ENCODE data around the gene NFX1.

NFX1 gene

GRCh38 chr9:33331377-33331891, 41.1 kb downstream of the NFX1 start:
- Histone ChIP-seq H3K9me3 (ENCODE audit: control insufficient read depth, insufficient read depth, low read depth, low read length) (no peaks in the 10 kb centered on the region), H3K36me3 (ENCODE audit: control insufficient read depth in 2 of 2, insufficient read depth in 1 of 2, low read length in 2 of 2) (peaks cover 7 to 73% of the 10 kb centered on the region in 2 experiments; a peak in 2 of 3 replicates), H3K27ac (ENCODE audit: extremely low read depth, low read depth, low read length) (no peak overlapping the region), H3K4me3 (ENCODE audit: low read depth, low read length) (no peak overlapping the region), H3K4me1 (ENCODE audit: control insufficient read depth, insufficient read depth, low read length) (no peaks in the 10 kb centered on the region)
- CTCF ChIA-PET, result interaction anchor here (0.7 to 1.6 kb wide), 3 partner anchors 44 to 266 kb away, joined by 3 to 7 read pairs (median 3); partner anchors contain the start of gene NOL6
- no peak for TF ChIP-seq IKZF3 (tag by site-specific recombination; IDR thresholded peaks at IDR 0.05)
- TF ChIP-seq, protein P1, sequence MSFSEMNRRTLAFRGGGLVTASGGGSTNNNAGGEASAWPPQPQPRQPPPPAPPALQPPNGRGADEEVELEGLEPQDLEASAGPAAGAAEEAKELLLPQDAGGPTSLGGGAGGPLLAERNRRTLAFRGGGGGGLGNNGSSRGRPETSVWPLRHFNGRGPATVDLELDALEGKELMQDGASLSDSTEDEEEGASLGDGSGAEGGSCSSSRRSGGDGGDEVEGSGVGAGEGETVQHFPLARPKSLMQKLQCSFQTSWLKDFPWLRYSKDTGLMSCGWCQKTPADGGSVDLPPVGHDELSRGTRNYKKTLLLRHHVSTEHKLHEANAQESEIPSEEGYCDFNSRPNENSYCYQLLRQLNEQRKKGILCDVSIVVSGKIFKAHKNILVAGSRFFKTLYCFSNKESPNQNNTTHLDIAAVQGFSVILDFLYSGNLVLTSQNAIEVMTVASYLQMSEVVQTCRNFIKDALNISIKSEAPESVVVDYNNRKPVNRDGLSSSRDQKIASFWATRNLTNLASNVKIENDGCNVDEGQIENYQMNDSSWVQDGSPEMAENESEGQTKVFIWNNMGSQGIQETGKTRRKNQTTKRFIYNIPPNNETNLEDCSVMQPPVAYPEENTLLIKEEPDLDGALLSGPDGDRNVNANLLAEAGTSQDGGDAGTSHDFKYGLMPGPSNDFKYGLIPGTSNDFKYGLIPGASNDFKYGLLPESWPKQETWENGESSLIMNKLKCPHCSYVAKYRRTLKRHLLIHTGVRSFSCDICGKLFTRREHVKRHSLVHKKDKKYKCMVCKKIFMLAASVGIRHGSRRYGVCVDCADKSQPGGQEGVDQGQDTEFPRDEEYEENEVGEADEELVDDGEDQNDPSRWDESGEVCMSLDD (tag by site-specific recombination; IDR thresholded peaks at IDR 0.05), result no peak
- TF ChIP-seq, protein P2, sequence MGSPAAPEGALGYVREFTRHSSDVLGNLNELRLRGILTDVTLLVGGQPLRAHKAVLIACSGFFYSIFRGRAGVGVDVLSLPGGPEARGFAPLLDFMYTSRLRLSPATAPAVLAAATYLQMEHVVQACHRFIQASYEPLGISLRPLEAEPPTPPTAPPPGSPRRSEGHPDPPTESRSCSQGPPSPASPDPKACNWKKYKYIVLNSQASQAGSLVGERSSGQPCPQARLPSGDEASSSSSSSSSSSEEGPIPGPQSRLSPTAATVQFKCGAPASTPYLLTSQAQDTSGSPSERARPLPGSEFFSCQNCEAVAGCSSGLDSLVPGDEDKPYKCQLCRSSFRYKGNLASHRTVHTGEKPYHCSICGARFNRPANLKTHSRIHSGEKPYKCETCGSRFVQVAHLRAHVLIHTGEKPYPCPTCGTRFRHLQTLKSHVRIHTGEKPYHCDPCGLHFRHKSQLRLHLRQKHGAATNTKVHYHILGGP (tag by site-specific recombination; IDR thresholded peaks at IDR 0.05), result no peak
- TF ChIP-seq ZNF202 (tag by site-specific recombination; IDR thresholded peaks at IDR 0.05; ENCODE audit: borderline replicate concordance), result no peak
- no peak for TF ChIP-seq ZNF660 (tag by site-specific recombination; IDR thresholded peaks at IDR 0.05)
- TF ChIP-seq, protein P3, sequence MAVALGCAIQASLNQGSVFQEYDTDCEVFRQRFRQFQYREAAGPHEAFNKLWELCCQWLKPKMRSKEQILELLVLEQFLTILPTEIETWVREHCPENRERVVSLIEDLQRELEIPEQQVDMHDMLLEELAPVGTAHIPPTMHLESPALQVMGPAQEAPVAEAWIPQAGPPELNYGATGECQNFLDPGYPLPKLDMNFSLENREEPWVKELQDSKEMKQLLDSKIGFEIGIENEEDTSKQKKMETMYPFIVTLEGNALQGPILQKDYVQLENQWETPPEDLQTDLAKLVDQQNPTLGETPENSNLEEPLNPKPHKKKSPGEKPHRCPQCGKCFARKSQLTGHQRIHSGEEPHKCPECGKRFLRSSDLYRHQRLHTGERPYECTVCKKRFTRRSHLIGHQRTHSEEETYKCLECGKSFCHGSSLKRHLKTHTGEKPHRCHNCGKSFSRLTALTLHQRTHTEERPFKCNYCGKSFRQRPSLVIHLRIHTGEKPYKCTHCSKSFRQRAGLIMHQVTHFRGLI (tag by site-specific recombination; IDR thresholded peaks at IDR 0.05), result no peak
- TF ChIP-seq ZNF747 (tag by site-specific recombination; IDR thresholded peaks at IDR 0.05), result no peak
- no peak for TF ChIP-seq ZNF416 (tag by site-specific recombination; IDR thresholded peaks at IDR 0.05)
- TF ChIP-seq ZBTB21 (tag by site-specific recombination; IDR thresholded peaks at IDR 0.05), result no peak
- TF ChIP-seq ZNF571 (tag by site-specific recombination; IDR thresholded peaks at IDR 0.05), result no peak
- TF ChIP-seq, protein P4, sequence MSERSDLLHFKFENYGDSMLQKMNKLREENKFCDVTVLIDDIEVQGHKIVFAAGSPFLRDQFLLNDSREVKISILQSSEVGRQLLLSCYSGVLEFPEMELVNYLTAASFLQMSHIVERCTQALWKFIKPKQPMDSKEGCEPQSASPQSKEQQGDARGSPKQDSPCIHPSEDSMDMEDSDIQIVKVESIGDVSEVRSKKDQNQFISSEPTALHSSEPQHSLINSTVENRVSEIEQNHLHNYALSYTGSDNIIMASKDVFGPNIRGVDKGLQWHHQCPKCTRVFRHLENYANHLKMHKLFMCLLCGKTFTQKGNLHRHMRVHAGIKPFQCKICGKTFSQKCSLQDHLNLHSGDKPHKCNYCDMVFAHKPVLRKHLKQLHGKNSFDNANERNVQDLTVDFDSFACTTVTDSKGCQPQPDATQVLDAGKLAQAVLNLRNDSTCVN (tag by site-specific recombination; optimal IDR thresholded peaks at IDR 0.05), result no peak
- no peak for TF ChIP-seq SP3 (tag by site-specific recombination; IDR thresholded peaks at IDR 0.05)
- TF ChIP-seq GLI4 (tag by site-specific recombination; IDR thresholded peaks at IDR 0.05), result no peak
- no peak for TF ChIP-seq FEZF1 (tag by site-specific recombination; IDR thresholded peaks at IDR 0.05)
- no peak for TF ChIP-seq PRDM1 (tag by site-specific recombination; IDR thresholded peaks at IDR 0.05)
- POLR2A ChIA-PET, result no interaction called here

- POLR2A ChIA-PET, result no interaction called here
- no peak overlapping the region for H3K27ac ChIP-seq (ENCODE audit: extremely low read depth, low read depth, low read length)
- TF ChIP-seq ZNF10 (tag by site-specific recombination; IDR thresholded peaks at IDR 0.05) (no peak), EGR2 (tag by site-specific recombination; IDR thresholded peaks at IDR 0.05; ENCODE audit: low read depth) (no peak), ZNF211 (tag by site-specific recombination; IDR thresholded peaks at IDR 0.05; ENCODE audit: low read depth) (no peak), ELK4 (IDR thresholded peaks at IDR 0.05; ENCODE audit: borderline replicate concordance, low read depth, low read length) (no peak), ZNF768 (tag by site-specific recombination; IDR thresholded peaks at IDR 0.05) (no peak), ZNF701 (tag by site-specific recombination; IDR thresholded peaks at IDR 0.05) (no peak), BCL11B (tag by site-specific recombination; IDR thresholded peaks at IDR 0.05; ENCODE audit: low read depth) (no peak), ZNF350 (tag by site-specific recombination; IDR thresholded peaks at IDR 0.05) (no peak), ZNF433 (tag by site-specific recombination; IDR thresholded peaks at IDR 0.05; ENCODE audit: low read depth) (no peak), ZNF175 (tag by site-specific recombination; IDR thresholded peaks at IDR 0.05) (no peak), HOXD13 (CRISPR knock-in tag; IDR thresholded peaks at IDR 0.05; ENCODE audit: borderline replicate concordance) (no peak), HOXA7 (CRISPR knock-in tag; IDR thresholded peaks at IDR 0.05; ENCODE audit: borderline replicate concordance) (no peak), HOXC10 (CRISPR knock-in tag; IDR thresholded peaks at IDR 0.05) (no peak)
- CTCF ChIA-PET, result interaction anchor here (0.7 to 1.8 kb wide), 3 partner anchors 43 to 267 kb away, joined by 3 to 6 read pairs (median 3); partner anchors contain the start of gene NOL6
- no peak overlapping the region for H3K4me3 ChIP-seq (ENCODE audit: low read depth, low read length)
- H3K36me3 ChIP-seq (ENCODE audit: control insufficient read depth in 2 of 2, insufficient read depth in 1 of 2, low read length in 2 of 2), result peaks cover 7 to 76% of the 10 kb centered on the region in 2 experiments; a peak in 2 of 3 replicates
- H3K9me3 ChIP-seq (ENCODE audit: control insufficient read depth, insufficient read depth, low read depth, low read length), result no peaks in the 10 kb centered on the region
- H3K4me1 ChIP-seq (ENCODE audit: control insufficient read depth, insufficient read depth, low read length), result no peaks in the 10 kb centered on the region
Observed at GRCh38 chr9:33332011-33332410, 41.7 kb downstream of the NFX1 start.
